ENCODE results near the gene EFCAB9. TPM values are rescaled to one million over a fixed set of nuclear protein-coding genes. Genes with fewer than 3 reads are reported as not detected.

The EFCAB9 gene
- total and polyA plus RNA-seq, 2 of the 13 experiments (the other 11 are each of a cell fraction or from before 2014, with no cell fraction given): not detected

- TF ChIP-seq CCDC6 (CRISPR knock-in tag; IDR thresholded peaks at IDR 0.05) (no peak; the same call in 1 of the 2 replicates), ZNF446 (CRISPR knock-in tag; IDR thresholded peaks at IDR 0.05) (no peak), THRA (CRISPR knock-in tag; IDR thresholded peaks at IDR 0.05; ENCODE audit: borderline replicate concordance) (0 out of 2 replicates have a peak, but pooled peaks have one; percentile 38), PAXIP1 (CRISPR knock-in tag; conservative IDR thresholded peaks at IDR 0.05) (peak; percentile 19; the same call in 1 of the 2 replicates), ZNF430 (CRISPR knock-in tag; IDR thresholded peaks at IDR 0.05) (peak; percentile 55; the same call in 1 of the 2 replicates), SAFB2 (CRISPR knock-in tag; IDR thresholded peaks at IDR 0.05; ENCODE audit: borderline replicate concordance, low read depth) (no peak; the same call in 1 of the 2 replicates), NR2C2 (CRISPR knock-in tag; IDR thresholded peaks at IDR 0.05; ENCODE audit: borderline replicate concordance) (no peak), CC2D1A (CRISPR knock-in tag; IDR thresholded peaks at IDR 0.05) (no peak), MEF2D (CRISPR knock-in tag; IDR thresholded peaks at IDR 0.05) (0 out of 2 replicates have a peak, but pooled peaks have one; percentile 32), ZNF670 (CRISPR knock-in tag; IDR thresholded peaks at IDR 0.05; ENCODE audit: borderline replicate concordance) (peak; percentile 78; the same call in 1 of the 2 replicates), THAP9 (CRISPR knock-in tag; IDR thresholded peaks at IDR 0.05; ENCODE audit: borderline replicate concordance) (peak; percentile 38; the same call in 1 of the 2 replicates), MXD3 (CRISPR knock-in tag; IDR thresholded peaks at IDR 0.05) (peak; percentile 25; the same call in 1 of the 2 replicates), RCOR2 (CRISPR knock-in tag; IDR thresholded peaks at IDR 0.05) (0 out of 2 replicates have a peak, but pooled peaks have one; percentile 44), ZNF274 (CRISPR knock-in tag; IDR thresholded peaks at IDR 0.05) (peak; percentile 79; the same call in 1 of the 2 replicates), SNRNP70 (IDR thresholded peaks at IDR 0.05; ENCODE audit: low read depth, low read length) (no peak), ZBTB10 (CRISPR knock-in tag; IDR thresholded peaks at IDR 0.05; ENCODE audit: borderline replicate concordance) (peak; percentile 70; the same call in 1 of the 2 replicates)
Measured at GRCh38 chr5:172188033-172188892, 5.7 kb upstream of the EFCAB9 start, which contains the start of gene STK10 (continued).
